ENCODE results near the gene RRP1. TPM values are rescaled to one million over a fixed set of nuclear protein-coding genes. Genes with fewer than 3 reads are reported as not detected.

RRP1 gene
- total RNA-seq, 1 experiment from 2014 or later: 53.9 TPM

DNA sequence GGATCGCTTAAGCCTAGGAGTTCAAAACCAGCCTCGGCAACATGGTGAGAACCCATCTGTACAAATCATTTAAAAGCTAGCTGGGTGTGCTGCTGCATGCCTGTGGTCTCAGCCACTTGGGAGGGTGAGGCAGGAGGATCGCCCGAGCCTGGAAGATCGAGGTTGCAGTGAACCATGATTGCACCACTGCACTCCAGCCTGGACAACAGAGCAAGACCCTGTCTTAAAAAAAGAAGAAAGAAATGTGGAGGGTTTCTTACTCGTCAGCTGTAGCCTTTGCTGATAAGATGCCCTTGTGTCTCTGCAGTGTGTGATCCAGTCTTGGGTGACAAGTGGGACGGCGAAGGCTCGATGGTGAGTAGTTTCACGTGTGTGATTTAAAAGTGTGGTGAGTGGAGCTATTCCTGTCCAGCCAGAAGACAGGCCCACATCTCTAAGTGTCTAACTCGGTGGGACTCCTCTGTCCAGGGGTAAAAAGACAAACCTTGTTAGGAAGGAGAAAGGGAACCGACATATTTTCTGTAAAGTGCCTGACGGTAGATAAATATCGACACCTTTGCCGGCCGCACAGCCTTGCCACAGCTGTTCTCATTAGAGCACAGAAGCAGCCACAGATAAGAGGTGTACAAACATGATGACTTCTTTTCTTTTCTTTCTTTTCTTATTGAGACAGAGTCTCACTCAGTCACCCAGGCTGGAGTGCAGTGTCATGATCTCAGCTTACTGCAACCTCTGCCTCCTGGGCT lies 43.4 kb upstream of the RRP1 start:
- no peak overlapping the region for H2AFZ ChIP-seq (ENCODE audit: low read depth, low read length, poor library complexity, severe bottlenecking)
- DNase-seq (ENCODE audit: low read depth, low spot score): no peak
- CTCF ChIA-PET: no interaction called here
- H3K9me2 ChIP-seq (ENCODE audit: insufficient read depth): no peaks in the 10 kb centered on the region
- no peaks in the 10 kb centered on the region for H3K79me2 ChIP-seq (ENCODE audit: insufficient read depth, low read length)
- H3K4me3 ChIP-seq (replicated peaks in 1 of 2; ENCODE audit: low read depth in 1 of 2, low read length in 2 of 2): no peak overlapping the region
- intact Hi-C loops (cut with micrococcal nuclease): no loop called here
- no peak overlapping the region for H3K27ac ChIP-seq (ENCODE audit: low read depth, low read length)
- TF ChIP-seq FOSL1 (IDR thresholded peaks at IDR 0.05; ENCODE audit: low read depth) (no peak), SIN3A (IDR thresholded peaks at IDR 0.05; ENCODE audit: low read depth) (no peak), ZNF274 (IDR thresholded peaks at IDR 0.05; ENCODE audit: low read depth, low read length) (no peak), YY1 (IDR thresholded peaks at IDR 0.05; ENCODE audit: extremely low read depth, insufficient replicate concordance, low read depth, low read length) (no peak), RAD21 (IDR thresholded peaks at IDR 0.05; ENCODE audit: low read depth) (no peak), CEBPB (IDR thresholded peaks at IDR 0.05; ENCODE audit: low read depth) (no peak), ZFX (IDR thresholded peaks at IDR 0.05) (no peak)
- TF ChIP-seq, protein P1, sequence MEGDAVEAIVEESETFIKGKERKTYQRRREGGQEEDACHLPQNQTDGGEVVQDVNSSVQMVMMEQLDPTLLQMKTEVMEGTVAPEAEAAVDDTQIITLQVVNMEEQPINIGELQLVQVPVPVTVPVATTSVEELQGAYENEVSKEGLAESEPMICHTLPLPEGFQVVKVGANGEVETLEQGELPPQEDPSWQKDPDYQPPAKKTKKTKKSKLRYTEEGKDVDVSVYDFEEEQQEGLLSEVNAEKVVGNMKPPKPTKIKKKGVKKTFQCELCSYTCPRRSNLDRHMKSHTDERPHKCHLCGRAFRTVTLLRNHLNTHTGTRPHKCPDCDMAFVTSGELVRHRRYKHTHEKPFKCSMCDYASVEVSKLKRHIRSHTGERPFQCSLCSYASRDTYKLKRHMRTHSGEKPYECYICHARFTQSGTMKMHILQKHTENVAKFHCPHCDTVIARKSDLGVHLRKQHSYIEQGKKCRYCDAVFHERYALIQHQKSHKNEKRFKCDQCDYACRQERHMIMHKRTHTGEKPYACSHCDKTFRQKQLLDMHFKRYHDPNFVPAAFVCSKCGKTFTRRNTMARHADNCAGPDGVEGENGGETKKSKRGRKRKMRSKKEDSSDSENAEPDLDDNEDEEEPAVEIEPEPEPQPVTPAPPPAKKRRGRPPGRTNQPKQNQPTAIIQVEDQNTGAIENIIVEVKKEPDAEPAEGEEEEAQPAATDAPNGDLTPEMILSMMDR (IDR thresholded peaks at IDR 0.05 in 2 of 3, conservative IDR thresholded peaks at IDR 0.05 in 1 of 3; ENCODE audit: borderline replicate concordance in 1 of 3, insufficient read depth in 1 of 3, low read depth in 2 of 3, low read length in 2 of 3): no peak
- TF ChIP-seq, protein P2, sequence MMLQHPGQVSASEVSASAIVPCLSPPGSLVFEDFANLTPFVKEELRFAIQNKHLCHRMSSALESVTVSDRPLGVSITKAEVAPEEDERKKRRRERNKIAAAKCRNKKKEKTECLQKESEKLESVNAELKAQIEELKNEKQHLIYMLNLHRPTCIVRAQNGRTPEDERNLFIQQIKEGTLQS (IDR thresholded peaks at IDR 0.05): no peak
- ATAC-seq: no peak
- peaks cover 19 to 33% of the 10 kb centered on the region in 2 experiments; a peak in 3 of 4 replicates for H3K36me3 ChIP-seq (ENCODE audit: control insufficient read depth in 1 of 2, insufficient read depth in 2 of 2, low read length in 2 of 2)
- RAD21 ChIA-PET (ENCODE audit: low non-redundant PET in 1 of 2, low total read pairs in 2 of 2, uncharacterized antibody in 2 of 2, unreplicated experiment in 2 of 2): no interaction called here
- no peak overlapping the region for H3K9ac ChIP-seq (ENCODE audit: low read length)
- no peaks in the 10 kb centered on the region for H3K9me3 ChIP-seq (ENCODE audit: control insufficient read depth in 1 of 2, insufficient read depth in 1 of 2, low read depth in 1 of 2, low read length in 2 of 2)
- no peaks in the 10 kb centered on the region for H4K20me1 ChIP-seq (ENCODE audit: insufficient read depth)
- BruUV-seq (replicated peaks): no TSS peak
- peaks cover 0 to 16% of the 10 kb centered on the region in 2 experiments; a peak in 2 of 4 replicates for H3K4me1 ChIP-seq (ENCODE audit: control insufficient read depth in 1 of 2, insufficient read depth in 2 of 2, low read length in 2 of 2)
- no peaks in the 10 kb centered on the region for H3K27me3 ChIP-seq (ENCODE audit: insufficient read depth, low read length)
- POLR2A ChIA-PET: no interaction called here
- H3K4me2 ChIP-seq (ENCODE audit: low read length): no peak overlapping the region
